Activated CD4-positive, alpha-beta T cell treated with anti-CD3 and anti-CD28 coated beads, Interleukin-2, amount 50 U/mL, for 24 hours (primary cell): ENCODE measurements around the gene EIF4EBP2.

ENCODE experiments used
- DNase-seq, 2 donors: peaks; one replicate each; pipeline ENCODE4 v3.0.0-alpha.2; 2020; ENCODE audit warnings: low read depth in 1 of 2, low spot score in 1 of 2

Gene EIF4EBP2

GRCh38 chr10:70432101-70432500 lies 28.2 kb downstream of the EIF4EBP2 start:
- DNase-seq, result no peak

DNA sequence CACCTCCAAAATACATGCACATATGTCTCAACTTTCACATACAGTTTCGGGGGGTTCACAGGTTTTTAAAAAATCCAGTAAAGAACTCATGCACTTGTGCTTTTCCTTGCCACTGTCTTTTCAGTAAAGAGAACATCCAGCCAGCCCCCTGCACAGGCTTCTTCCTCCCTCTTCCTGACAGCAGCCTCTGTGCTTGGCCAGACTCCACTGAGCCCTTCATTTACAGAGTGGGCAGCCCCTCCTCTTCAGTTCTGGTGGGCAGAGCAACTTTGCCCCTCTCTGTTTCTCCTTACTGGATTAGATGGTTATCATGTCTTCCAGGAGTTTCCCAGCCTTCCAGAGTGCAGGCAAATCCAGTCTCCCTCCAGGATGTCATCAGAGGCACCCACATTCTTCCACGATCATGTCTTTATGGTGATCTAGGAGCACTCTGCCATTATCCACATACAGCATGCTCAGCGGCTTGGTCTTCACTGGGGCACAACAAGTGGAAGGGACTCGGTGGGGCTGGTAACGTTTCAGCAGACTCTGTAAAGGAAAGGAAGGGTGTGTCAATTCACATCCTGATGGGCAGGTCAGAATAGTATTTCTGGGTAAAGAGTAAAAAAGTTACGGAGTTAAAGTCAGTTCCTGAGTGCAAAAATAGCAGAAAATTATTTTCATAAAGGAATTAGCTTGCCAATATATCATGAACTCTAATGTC lies 28.8 kb downstream of the EIF4EBP2 start:
- DNase-seq, result no peak

DNA sequence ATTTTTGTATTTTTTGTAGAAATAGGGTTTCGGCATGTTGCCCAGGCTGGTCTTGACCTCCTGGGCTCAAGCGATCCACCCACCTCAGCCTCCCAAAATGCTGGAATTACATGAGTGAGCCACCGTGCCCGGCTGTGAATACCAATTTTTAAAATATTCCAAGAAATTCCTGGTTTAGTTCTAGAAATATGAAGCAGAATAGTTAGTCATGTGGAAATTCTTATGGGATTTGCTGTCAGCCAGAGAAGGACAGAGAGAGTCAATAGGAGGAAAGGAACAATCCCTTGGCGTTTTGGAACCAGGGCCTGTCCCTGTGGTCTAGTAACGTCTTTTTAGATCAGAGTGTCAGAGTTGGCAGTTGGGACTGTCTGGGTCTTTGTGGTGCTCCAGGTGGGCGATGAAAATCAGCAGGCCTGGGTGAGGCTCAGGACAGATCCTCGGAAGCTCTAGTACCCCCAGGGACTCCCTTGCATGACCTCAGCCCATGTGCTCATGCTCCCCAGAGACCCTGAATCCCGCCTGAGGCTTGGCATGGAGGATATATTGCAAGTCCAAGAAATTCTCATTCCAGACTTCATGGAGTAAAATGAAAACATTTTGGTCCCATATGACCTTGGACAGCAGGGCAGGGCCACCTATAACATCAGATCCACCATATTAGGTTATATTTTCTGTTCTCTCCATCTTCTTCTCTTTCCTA lies 29.8 kb downstream of the EIF4EBP2 start:
- no peak for DNase-seq

DNA sequence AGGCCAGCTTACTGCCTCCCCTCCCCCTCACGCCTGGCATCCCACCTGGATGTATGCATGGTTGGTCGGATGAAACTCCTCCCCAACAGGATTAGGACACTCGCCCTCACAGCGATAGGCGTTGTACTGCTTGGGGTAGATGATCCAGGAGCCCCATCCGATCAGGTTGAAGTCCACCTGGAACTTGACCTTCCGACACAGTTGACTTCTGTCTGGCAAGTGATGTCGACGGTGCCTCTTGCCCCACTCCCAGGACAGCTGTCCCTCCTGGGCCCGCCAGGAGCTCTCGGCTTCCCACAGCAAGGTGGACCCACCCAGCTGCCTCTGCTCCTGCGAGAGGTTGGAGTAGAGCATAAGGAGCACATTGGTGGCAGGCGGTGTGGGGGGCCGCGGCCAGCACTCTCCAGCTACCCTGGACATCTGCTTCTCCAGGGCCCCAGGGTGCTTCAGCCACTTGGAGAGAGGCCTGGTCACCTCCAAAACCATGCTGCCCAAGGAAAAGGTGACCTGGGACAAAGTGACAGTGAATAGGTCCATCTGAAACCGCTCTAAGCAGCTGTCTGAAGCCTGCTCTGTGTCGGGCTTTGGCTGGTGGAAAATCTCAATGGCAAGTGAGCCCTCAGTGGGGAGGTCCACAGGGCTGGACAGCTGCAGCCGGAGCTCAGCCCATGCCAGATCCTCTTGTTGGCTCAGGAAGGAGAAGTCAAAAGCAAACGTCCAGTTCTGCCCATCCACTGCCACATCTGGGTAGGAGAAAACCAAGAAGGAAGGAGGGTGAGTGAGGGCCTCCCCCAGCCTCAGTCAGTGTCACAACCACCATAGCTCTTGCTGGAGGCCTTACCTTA lies 31.5 kb downstream of the EIF4EBP2 start:
- no peak for DNase-seq

DNA sequence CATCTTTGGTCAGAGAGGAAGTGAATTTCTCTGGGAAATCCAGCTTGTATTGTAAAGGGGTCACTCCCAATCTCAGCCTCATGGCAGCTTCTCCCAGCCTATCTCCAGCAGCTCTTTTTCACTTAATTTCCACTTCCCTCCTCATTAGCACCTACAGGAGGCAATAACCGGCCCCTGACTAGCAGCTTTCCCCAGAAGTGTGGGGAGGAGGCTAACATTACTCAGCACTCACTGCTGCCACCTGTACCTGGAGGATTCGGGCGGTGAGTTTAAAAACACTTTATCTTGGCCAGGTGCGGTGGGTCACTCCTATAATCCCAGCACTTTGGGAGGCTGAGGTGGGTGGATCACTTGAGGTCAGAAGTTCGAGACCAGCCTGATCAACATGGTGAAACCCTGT lies 33.8 kb downstream of the EIF4EBP2 start:
- DNase-seq, result no peak

- DNase-seq, result no peak
These were observed 36.6 kb downstream of the EIF4EBP2 start for GRCh38 chr10:70440296-70441160.

GRCh38 chr10:70441161-70441894 lies 37.4 kb downstream of the EIF4EBP2 start, which contains the start of gene NODAL:
NODAL (minus strand) TSS chr10:70441681; CDS start chr10:70441667, 14 bp downstream.
- no peak for DNase-seq

DNA sequence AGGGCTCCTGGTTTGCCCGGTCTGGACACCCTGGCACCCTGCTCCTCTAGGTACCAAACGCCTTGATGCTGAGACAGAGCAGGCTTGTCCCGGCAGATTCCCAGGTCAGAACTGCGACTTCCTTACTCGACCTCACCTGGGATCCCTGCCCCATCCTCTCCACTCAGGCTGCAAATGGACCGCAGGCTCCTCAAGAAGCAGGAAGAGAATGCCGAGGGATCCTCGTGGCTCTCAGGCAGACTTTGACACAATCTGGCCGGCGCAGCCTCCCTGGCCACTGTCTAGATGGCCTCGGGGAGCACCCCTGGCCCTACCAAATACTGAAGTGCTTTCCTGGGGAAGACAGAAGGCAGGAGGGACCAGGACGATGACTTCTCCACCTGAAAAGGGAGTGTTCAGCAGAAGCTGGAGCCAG lies 38.0 kb downstream of the EIF4EBP2 start:
- DNase-seq, result no peak

DNA sequence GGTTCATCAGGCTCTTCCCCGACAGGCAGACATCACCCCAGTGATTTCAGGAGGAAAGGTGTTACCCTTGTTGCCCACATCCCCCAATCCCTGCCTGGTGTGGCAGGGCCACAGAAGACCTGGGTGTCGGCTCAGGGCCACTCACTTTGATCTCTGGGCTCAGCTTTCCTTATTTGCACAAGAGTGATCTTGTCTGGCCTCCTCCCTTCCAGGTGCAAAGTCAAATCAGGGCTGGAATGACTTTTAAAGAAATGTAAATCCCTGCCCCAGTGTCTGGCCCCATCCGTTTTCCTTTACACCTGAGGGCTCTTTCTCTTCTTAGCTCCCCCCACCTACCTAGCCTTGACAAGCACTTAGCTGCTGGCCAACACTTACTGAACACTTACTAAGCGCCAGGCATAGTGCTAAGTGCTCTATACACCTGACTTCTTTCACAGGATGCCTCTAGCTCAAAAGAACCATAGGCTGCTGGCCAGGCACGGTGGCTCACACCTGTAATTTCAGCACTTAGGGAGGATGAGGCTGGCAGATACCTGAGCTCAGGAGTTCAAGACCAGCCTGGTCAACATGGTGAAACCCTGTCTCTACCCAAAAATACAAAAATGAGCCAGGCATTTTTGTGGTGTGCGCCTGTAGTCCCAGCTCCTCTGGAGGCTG lies 38.5 kb downstream of the EIF4EBP2 start:
- no peak for DNase-seq

- no peak for DNase-seq
These were observed 40.8 kb downstream of the EIF4EBP2 start for GRCh38 chr10:70444744-70445143.

GRCh38 chr10:70445718-70446657 lies 42.0 kb downstream of the EIF4EBP2 start:
- DNase-seq, result no peak

DNA sequence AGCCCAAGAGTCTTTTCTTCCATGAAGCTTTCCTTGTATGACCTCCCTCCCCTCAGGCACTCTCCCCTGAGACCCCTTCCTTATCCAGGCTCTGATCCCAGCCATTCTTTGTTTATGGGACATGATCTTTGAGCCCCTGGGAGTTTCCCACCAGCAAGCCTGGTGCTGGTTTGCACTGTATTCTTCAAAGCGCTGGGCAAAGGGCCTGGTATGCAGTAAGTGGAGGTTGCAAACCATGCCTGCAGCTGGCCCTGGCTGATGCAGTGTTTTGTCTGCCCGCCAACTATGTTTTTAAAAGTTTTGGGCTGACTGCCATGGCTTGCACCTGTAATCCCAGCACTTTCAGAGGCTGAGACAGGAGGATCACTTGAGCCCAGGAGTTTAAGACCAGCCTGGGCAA lies 44.3 kb downstream of the EIF4EBP2 start:
- DNase-seq, result no peak

DNA sequence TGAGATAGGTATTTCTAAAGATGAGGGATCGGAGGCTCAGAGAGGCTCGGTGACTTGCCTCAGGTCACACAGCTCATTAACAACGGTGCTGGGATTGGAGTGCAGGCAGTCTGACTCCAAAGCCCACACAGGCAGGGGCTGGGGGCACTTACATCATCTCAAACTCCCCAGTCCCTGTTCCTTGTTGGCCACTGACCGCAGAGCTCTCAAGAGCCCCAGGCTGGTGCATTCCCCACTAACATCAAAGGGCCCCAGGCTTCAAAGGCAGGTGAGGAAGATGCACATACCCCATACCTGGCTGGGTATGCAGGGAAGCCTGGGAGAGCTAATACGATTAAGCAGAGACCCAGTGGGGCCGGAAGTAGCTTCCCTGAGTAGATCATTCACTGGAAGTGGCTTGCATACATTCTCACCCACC lies 51.3 kb downstream of the EIF4EBP2 start:
- no peak for DNase-seq

DNA sequence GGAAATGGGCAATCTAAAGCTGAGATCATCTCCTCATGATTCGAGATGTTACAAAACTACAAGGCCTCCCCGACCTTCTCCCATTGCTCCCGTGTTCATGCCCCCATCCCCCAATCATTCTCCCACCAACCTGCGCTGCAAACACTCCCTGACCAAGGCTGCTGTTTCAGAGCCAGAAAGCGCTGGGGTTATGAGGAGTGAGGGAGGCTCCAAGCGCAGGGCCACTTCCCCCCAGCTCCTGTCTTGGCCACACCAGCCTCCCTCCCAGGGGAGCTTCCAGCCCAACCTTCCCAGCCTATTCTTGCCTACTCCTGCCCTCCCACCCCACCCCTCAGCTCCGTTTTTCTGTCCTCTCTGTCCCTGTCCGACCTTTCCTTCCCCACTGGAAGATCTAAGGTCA lies 52.2 kb downstream of the EIF4EBP2 start:
- DNase-seq, result no peak

DNA sequence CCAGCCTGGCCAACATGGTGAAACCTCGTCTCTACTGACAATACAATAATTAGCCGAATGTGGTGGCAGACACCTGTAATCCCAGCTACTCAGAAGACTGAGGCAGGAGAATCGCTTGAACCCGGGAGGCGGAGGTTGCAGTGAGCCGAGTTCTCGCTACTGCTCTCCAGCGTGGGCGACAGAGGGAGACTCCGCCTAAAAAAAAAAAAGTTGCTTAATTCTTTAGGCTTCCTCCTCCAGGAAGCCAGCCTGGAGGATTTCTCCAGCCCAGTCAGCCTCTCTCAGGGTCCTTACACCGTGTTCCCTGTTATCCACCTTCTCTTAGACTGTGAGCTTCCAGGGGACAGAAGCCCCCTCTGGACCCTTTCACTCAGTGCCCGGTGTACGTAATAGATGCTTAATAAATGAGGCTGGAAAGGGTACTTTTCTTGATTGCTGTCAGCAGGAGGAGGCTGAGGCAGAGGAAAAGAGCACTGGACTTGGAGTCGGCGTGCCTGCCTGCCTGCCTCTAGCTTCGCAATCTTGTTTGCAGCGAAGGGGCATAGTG lies 53.9 kb downstream of the EIF4EBP2 start:
- no peak for DNase-seq

DNA sequence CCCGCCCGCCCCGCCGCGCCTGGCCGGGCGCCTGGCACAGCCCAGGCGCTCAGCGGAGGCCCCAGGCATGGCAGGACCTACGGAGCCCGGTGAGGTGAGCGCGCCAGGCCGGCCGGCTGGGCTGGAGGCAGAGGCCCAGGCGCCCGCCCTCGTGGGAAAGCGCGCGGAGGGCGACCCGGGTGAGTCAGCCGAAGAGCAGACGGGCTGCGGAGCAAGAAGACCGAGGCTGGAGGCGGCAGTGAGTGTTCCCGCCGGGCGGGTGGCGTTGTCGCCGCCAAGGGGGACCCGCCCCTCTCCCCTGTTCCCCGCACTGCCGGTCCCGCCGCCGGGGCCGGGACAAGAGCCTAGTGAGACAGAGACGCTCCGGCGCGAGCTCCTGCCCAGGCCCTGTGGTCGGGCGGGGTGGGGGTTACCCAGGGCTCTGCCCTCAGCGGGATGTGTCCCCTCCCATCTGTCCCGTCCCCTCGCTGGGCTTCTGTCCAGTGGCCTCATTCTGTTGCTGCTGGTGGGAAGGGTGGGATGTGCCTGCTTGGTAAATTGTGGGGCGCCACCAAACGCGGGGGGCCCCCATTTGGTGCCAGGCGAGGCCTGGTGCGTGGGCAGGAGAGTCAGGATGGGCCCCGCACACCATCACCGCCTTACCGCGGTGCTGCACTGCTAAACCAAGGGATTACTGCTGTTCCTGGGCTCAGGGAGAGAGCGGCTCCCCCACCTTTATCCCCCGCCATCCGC lies 54.5 kb downstream of the EIF4EBP2 start:
- DNase-seq, result peak in 1 of 2 donors; percentile 21

DNA sequence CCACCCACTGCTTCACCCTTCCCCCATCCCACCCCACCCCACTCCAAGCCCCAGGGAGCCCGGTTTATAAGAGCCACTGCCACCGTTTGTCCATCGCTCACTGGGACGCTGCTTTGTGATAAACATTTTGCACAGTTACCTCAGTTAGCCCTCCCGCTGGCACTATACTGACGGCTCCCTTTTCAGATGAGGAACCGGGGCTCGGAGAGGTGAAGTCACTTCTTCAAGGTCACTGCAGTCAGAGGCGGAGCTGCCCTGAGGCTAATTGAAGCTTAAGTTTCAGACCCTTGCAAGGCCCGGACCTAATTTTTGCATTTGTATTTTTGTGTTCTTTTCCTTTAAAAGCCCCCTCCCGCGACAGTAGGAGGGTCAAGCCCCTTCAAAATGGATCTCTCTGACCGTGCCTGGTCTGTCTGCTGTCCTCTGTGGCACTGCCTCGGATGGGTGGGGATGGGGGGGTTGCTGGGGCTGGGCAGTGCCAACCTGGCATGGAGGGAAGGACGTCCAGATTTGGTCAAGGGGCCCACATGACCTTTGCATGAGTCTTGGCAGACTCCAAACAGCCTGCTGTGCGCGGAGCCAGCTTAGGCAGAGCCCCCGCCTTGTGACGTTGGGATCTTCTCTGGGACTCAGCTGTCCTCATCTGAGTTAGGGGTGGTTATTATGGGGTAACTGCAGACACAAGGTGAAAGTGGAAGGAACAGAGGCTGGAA lies 55.3 kb downstream of the EIF4EBP2 start:
- DNase-seq, result no peak
